Measurements from ENCODE around the gene ZNF511.

Gene ZNF511

DNA sequence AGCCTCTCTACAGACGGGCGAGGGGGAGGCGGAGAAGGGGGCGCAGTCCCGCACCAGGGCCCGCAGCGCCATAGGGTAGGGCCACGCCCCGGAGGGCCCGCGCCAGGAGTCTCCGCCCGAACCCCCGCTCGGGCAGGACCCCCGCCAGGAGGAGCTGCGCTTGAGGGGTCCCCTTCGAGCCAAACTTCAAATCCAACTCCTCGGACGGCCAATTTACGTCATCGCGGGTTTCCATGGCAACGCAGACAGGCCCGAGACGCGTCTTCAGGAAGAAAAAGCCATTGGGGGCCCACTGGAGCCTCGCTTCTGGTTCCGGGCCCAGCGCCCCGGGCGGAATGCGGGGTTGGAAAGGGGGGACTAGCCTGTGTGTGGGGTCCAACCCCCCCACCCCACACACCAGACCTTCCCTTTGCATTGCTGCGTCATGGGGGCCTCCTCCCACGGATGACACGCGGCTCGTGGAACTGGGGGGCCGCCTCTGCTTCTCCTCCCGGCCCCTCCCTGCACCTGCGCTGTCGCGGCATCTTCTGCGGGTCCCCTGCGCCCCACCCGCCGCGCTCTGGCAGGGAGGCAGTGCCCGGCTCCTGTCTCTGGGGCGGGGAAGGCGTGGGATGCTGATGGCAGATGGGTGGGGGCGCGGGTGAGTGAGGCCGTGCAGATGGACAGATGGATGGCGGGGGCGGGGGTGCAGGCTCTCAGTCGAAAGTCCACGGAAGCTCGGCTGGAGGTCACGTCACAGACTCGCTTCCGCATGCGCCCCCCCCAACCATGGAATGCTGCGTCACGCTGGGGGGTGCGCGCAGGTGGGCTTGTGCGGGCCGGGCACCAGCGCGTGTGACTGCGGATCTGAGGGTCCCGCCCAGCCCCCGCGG is 26.8 kb downstream of the ZNF511 start:
- no peak for DNase-seq (ENCODE audit: low read depth)

DNA sequence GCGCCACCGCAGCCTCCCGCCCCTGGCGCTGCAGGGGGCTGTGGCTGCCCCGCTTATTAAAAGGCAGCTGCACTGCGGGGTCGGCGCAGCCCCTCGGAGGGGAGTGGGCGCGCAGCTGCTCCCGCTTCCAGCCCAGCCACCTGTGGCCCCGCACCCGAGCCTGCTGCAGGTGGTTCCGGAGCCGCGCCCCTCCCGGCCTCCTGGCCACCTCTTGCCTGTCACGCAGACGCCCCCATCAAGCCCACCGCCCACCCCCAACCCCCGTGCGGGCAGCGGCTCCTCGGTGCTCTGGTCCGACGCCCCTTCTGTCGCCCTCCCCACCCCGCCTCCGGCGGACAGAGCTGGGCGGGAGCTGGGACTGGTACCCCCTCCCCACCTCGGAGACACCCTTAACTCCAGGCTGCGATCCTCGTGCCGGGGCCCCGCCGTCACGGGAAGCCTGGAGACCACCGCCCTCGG is 27.4 kb downstream of the ZNF511 start:
- DNase-seq (ENCODE audit: low read depth), result no peak

DNA sequence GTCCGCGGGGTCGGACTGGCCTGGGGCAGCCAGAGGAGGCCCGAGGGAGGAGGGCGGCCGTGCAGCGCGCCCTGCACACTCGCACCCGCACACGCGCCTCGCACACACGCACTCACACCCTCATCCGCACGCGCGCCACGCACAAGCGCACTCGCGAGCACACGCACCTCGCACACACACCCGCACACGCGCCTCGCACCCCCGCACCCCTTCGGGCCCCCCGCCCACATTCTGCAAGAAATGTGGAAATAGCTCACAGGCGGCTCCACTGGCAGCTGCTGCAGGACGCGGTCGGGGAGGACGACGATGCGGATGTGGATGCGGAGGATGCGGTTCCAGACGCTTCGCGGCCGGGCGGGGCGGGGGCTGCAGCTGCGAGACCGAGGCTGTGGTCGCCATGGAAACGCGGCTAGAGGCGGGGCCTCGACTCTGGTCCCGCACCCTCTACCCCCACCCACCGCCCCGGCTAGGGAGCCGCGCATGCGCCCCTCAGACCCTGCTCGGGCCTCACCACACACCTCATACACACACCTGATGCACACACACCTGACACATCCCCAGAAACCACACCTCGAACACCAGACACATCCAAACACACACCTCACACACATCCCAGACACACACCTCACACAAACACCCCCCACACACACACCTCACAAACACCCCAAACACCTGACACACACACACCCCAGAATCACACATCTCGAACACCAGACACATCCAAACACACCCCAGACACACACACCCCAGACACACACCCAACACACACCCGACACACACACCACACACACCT is 28.1 kb downstream of the ZNF511 start, which contains the start of gene CALY:
CALY (minus strand) TSS at position 320 of the 793 bp plus-strand sequence. CDS start 7,907 bp downstream, outside the sequence.
- DNase-seq (ENCODE audit: low read depth), result no peak

DNA sequence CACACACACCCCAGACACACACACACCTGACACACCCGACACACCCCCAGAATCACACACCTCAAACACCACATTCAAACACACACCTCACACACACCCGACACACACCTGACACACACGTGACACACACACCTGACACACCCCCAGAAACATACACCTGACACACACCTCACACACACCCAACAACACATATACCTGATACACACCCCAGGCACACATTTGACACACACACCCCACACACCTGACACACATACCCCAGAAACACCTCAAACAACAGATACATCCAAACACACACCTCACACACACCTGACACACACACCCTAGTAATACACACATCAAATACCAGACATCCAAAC is 28.6 kb downstream of the ZNF511 start:
- no peak for DNase-seq (ENCODE audit: low read depth)

DNA sequence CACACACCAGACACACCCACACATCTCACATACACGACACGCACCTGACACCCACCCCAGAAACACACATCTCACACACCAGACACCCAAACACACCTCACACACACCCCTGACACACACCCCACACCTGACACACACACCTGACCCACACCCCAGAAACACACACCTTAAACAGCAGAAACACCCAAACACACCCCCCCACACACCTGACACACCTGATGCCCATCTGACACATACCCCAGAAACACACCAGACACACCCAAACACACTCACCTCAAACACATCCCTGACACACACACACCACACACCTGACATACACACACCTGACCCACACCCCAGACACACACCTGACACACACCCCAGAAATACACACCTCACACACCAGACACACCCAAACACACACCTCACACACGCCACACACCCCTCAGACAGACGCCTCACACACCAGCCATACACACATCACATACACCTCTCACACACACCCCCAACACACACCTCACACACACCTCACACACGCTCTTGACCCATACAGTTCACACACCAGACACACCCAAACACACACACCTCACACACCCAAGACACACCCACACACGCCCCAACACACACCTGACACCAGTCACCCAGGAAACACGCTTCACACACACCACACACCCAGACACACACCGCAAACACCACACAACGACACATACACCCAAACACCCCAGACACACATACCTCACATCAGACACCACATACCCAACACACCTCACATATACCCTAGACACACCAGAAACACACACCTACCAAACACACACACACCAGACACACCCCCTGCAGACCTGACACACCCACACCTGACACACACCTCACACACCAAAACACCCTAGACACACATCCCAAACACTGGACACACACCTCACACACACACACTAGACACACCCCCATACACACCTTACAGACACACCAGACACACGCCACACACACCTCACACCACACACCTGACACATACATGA is 29.7 kb downstream of the ZNF511 start:
- no peak for DNase-seq (ENCODE audit: low read depth)

DNA sequence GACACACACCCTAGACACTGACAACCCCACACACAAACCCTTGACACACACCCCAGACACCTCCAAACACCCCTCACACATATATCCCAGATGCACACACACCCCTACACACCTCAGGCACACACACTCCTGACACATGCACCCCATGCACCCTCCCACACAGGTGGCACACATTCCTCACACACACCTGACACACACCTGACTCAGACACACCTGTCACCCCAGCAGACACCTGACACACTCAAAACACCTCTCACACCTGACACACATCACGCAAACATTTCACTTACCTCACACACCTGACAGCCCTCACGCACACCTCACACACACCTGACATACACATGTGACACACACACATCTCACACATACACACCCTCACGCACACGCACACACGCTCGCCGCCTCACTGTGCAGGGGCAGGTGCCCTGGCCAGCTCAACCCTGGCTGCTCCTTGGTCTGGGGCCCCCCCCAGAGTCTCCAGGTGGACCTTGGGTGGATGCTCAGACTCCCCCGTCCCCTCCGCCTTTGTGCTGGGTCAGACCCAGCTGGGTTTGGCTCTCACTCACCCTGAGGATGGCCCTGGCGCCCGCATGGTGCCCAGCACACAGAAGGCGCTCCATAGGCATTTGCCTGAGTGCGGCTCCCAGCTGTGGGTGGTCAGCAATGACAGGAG is 31.1 kb downstream of the ZNF511 start:
- no peak for DNase-seq (ENCODE audit: low read depth)

DNA sequence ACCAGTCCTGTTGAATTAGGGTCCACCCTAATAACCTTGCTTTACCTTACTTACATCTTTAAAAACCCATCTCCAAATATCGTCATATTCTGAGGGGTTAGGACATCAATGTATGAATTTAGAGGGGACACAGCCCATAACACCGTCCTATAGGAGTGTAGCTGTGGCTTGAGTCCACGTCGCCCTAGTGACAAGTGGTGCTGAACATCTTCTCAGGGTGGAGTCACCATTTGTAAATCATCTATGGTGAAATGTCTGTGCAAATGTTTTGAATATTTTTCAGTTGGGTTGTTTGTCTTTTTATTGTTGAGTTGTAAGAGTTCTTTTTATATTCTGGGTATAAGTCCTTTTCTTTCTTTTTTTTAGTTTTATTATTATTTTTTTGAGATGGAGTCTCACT is 33.3 kb downstream of the ZNF511 start:
- DNase-seq (ENCODE audit: low read depth), result no peak

DNA sequence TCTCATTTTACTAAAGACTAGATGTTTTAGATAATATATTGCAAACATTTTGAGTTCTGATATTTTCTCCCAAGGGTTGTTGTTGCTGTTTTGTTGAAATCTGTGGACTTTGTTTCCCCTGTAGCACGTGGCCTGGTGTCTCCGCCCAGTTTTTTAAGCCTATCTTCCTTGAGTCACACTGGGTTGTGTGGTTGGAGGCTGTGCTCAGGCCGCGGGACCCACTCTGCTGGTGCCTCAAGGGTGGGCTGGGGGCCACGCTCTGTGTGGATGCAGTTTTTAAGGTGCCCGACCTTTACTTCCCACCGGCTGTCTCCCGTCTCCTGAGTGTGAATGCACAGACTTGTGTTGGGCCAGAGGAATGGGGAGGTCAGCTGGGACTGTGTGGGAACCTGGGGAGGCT is 34.2 kb downstream of the ZNF511 start:
- DNase-seq (ENCODE audit: low read depth), result no peak

DNA sequence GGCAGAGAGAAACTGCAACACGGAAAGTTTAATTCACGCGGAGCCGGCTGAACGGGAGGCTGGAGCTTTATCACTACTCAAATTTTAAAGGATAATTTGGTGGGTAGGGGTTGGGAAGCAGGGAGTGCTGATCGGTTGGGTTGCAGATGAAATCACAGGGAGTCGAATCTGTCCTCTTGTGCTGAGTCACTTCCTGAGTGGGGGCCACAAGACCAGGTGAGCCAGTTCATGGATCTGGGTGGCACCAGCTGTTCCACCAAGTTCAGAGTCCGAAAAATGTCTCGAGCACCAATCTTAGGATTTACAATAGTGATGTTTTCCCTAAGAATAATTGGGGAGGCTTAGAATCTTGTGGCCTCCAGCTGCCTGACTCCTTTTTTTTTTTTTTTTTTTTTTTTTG is 34.8 kb downstream of the ZNF511 start:
- no peak for DNase-seq (ENCODE audit: low read depth)

DNA sequence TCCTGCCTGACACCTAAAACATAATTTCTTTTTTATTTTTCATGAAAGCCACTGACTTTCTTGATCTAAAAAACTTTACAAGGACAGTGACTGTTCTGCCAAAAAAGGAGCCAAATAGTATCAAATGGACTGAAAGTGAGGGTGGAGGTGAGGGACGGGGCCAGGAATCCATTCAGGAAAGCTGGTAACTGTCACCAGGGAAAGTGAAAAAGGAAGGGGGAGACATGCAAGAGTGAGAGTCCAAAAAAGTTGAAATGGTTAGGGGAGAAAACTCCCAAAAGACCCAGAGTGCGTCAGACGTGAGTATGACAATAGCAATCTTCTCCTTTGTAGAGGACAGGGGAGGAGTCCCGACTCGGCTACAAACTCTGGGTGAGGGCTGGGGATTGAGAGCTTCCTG is 35.5 kb downstream of the ZNF511 start:
- no peak for DNase-seq (ENCODE audit: low read depth)

DNA sequence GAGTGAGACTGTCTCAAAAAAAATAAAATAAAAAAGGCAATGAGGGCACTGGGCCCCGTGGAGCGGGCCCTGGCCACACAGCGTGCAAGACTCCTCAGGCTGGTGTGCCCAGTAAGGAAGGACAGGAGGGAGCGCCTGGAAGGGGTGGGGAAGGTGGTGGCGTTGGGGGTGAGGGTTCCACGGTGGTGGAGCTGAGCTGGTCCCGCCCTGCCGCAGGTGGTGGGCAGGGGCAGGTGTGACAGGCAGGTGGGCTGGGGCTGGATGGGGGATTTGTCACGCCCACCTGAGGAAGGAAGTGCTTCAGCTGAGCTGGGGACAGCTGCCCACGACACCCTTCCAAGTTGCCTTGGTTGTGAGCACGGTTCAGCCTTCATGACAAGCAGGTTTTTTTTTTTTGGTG is 37.7 kb downstream of the ZNF511 start:
- DNase-seq (ENCODE audit: low read depth), result no peak

DNA sequence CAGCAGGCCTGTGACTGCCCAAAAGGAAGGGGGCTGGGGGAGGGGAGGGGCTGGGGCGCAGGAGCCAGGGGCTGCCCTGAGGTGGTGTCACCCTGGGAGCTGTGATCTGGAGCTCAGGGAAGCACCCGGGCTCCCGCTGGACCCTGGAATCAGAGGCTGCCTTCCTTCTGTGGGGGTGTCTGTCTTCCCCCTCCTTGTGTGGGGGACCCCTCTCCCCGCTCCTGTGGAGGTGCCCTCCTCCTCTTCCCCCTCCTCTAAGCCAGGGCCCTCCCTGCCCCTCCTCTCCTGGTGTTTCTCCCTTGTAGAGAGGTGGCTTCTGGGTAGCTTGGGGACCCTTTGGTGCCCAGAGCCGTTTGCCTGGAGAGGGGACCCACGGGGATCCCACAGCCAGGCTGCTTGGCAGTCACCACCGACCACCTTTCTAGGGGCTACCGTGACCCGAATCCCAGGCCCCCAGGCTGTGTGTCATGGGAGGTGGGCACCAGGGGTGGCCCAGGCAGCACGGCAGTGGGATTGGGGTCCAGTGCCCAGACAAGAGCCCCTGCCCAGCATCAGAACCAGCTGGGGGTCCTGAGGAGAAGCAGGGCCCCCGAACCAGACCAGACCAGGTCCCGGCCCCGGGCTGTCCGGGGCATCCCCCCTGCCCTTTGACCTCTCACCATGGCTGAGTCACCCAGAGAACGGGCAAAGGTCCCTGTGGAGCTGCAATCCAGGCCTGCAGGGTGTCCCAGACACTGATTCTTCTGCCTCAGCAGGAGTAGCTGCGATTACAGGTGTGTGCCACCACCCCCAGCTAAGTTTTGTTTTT is 39.2 kb downstream of the ZNF511 start:
- no peak for DNase-seq (ENCODE audit: low read depth)

DNA sequence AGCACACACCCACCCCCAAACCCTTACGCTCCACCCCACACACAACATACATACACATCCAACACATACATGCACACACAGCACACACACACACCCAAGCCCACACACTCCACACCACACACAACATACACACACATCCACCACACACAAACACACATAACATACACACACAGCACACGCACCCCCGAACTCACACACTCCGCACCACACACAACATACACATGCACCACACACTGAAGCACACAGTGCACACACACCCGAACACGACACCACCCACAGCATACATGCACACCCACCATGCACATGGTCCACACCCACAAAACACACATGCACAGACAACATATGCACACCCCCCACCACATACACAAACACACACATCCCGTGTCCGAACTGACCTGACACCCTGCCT is 40.5 kb downstream of the ZNF511 start:
- DNase-seq (ENCODE audit: low read depth), result no peak

DNA sequence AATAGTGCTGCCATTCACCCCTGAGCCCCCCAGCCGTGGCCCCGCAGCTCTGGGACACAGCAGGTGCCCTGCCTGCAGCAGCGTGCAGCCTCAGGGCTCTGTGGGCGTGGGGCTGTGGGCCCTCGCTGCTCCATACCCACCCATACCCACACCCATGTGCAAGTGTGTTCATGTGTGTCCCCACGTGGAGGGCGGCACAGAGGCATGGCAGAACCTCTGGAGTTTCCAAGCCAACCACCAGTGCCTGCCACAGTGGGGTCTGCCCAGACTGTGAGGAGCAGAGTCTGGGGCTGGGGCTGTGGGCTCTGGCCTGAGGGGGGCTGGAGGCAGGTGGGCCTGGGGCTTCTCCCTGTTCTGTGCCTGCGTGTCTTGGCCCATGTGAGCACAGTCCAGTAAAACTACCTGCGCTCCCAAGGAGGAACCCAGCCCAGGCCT is 40.9 kb downstream of the ZNF511 start:
- no peak for DNase-seq (ENCODE audit: low read depth)

DNA sequence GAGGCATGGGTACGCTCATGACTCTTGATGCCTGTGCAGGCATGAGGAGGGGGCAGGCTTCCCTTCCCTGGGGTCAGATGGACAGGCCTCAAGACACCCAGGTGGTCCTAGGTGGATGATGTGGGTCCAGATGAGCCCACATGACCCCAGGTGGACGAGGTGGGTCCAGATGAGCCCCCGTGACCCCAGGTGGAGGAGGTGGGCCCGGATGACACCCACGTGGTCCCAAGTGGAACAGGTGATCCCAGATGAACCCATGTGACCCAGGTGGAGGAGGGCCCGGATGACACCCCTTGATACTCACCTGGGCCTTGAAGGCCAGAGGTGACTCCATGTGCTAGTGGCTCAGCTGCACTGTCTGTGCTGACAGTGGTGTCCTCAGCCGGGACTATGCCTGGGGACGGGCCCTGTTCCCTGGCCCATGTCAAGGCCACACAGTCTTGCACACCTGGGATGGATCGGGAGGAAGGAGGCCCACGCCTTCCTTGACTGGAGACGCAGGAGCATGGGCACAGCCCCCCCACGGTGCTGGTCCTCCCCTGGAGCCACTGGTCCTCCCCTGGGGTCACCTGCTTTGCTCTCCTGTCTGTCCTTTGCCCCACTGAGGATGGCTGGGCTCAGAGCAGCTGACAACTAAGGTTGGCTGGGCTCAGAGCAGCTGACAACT is 41.7 kb downstream of the ZNF511 start:
- no peak for DNase-seq (ENCODE audit: low read depth)

DNA sequence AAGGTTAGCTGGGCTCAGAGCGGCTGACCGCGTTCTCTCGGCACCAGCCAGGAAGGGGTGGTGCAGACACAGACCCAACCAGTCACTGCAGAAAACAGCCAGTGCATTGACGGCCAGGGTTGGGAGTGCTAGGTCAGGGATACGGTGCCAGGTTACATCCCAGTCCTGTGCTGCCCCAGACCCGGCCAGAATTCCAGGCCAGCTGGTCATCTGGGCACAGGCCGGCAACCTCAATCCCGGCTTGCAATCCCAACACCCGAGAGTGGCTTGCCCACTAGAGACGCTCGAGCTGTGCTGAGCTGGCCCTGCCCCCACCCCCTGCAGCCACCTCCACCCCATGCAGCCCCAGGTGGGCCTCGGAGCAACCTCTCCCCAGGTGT is 42.2 kb downstream of the ZNF511 start:
- DNase-seq (ENCODE audit: low read depth), result no peak

DNA sequence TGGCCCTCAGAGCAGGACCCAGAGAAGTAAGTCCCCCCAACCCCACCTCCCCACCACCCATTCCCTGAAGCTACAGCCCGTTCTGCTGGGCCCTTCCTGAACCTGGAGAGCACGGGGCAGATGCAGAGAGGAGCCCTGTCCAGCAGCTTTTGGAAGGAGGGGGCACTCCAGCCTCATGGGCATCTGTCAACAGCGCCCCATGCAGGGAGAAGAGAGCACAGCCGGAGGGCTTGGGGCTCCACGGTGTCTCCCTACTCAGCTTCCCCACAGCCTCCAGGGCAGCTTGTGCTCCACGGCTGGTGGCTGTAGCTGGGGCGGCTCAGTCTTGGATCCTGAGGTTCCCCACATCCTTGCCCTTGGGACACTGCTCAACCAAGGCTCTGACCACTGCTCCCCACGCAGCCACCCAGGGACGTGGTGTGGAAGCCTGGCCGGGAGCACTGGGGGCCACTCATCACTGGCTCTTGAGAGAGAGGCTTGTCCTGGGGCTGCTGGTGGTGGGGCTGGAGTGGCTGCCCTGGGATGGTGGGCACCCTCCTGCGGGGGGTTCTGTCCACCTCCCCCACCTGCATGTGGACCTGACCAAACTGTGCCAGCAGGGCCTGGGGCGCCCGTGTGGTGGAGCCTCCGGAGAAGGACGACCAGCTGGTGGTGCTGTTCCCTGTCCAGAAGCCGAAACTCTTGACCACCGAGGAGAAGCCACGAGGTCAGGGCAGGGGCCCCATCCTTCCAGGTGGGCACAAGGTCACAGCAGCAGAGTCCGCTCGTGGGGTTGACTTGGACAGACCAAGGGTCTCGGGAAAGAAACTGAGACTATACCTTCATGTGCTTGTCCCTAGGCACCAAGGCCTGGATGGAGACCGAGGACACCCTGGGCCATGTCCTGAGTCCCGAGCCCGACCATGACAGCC is 42.9 kb downstream of the ZNF511 start:
- no peak for DNase-seq (ENCODE audit: low read depth)

DNA sequence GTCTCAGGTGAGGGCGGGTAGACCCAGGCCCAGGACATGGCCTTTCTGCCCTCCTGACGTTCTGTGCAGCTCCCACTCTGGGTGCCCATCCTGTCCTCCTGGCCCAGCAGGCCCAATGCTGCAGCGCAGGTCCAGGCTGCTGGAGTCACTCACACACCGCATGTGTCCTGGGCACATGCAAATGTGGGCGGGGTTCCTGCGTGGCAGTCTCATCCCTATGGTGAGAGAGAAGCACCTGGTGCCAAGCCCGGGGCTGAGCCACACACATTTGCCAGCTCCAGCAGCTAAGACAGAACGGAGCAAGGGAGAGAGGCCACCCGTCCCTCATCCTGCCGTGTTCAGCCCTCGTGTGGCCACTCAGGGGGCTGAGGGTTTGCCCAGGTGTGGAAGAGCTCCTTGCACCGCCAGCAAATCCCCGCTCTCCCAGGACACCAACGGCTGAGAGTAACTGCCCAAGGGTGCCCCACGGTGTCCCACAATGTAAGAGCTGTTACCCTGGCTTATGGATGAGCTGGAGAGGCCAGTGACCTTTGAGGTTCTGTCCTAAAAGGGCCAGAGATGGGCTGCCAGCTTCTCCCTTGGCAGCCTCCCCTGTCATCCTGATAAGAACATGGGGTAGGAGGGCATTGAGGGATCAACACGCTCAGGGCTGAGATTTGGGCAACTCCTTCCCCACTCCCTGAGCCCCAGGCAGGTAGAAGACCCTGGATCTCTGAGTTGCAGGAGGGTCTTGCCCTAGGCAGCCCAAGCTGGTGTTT is 44.7 kb downstream of the ZNF511 start:
- no peak for DNase-seq (ENCODE audit: low read depth)

All from CMK (cell line).